DOHH2 (cell line): ENCODE measurements around the gene FZD8.
"Not testable (repeated sequence)": the region's sequence is repeated elsewhere in the genome, so short reads cannot be mapped to it uniquely, and the experiment has no call there.

Experiments
- H3F3A ChIP-seq: fragments of 200-600 bp; sonication (generic), shearing (Covaris generic); 2 replicates; pipeline ENCODE4 v1.6.0; 2016; ENCODE audit warnings: antibody characterized with exemption, mild to moderate bottlenecking; ENCODE audit not compliant: control insufficient read depth, insufficient read depth
- H3K27ac ChIP-seq: fragments of 200-600 bp; sonication (generic); 2 replicates; pipeline ENCODE4 v1.5.1; 2014; ENCODE audit warnings: low read depth, mild to moderate bottlenecking, low read length, moderate library complexity
- H3K27me3 ChIP-seq: fragments of 200-600 bp; sonication (generic); 2 replicates; pipeline ENCODE4 v1.6.1; 2014; ENCODE audit warnings: mild to moderate bottlenecking, low read length, mixed read lengths; ENCODE audit not compliant: control insufficient read depth
- H3K36me3 ChIP-seq: fragments of 200-600 bp; sonication (generic); 2 replicates; pipeline ENCODE4 v1.6.1; 2014; ENCODE audit warnings: mild to moderate bottlenecking, low read length, moderate library complexity, mixed read lengths; ENCODE audit not compliant: control insufficient read depth
- H3K4me1 ChIP-seq: fragments of 200-600 bp; sonication (generic); 2 replicates; pipeline ENCODE4 v1.6.1; 2014; ENCODE audit warnings: mild to moderate bottlenecking, low read length, mixed read lengths; ENCODE audit not compliant: control insufficient read depth
- H3K4me2 ChIP-seq: fragments of 200-600 bp; sonication (generic); 2 replicates; pipeline ENCODE4 v1.6.0; 2014; ENCODE audit warnings: mild to moderate bottlenecking, low read length, moderate library complexity
- H3K4me3 ChIP-seq: fragments of 200-600 bp; sonication (generic); 2 replicates; pipeline ENCODE4 v1.5.1; 2014; ENCODE audit warnings: mild to moderate bottlenecking, low read length, mixed read lengths
- H3K79me2 ChIP-seq: fragments of 200-600 bp; sonication (generic); 2 replicates; pipeline ENCODE4 v1.6.1; 2014; ENCODE audit warnings: mild to moderate bottlenecking, low read length, mixed read lengths; ENCODE audit not compliant: control insufficient read depth
- H3K9me2 ChIP-seq: fragments of 200-600 bp; sonication (generic); replicated peaks from 2 replicates; pipeline ENCODE4 v1.6.1; 2014; ENCODE audit warnings: mild to moderate bottlenecking, low read length, mixed read lengths; ENCODE audit not compliant: control insufficient read depth
- H3K9me3 ChIP-seq: fragments of 200-600 bp; sonication (generic); 2 replicates; pipeline ENCODE4 v1.6.1; 2014; ENCODE audit warnings: antibody characterized with exemption, low read length, mixed read lengths; ENCODE audit not compliant: control insufficient read depth, insufficient read depth
- H4K20me1 ChIP-seq: fragments of 200-600 bp; sonication (generic); 2 replicates; pipeline ENCODE4 v1.6.0; 2014; ENCODE audit warnings: low read depth, mild to moderate bottlenecking, antibody characterized with exemption, low read length, moderate library complexity; ENCODE audit not compliant: control insufficient read depth, insufficient read depth
- CTCF ChIP-seq: fragments of 200-600 bp; sonication (generic); IDR thresholded peaks from one replicate; pipeline ENCODE4 v1.5.1; 2014; ENCODE audit warnings: antibody characterized with exemption, mild to moderate bottlenecking, low read depth, low read length; ENCODE audit not compliant: poor library complexity, severe bottlenecking
- EZH2phosphoT487 ChIP-seq: fragments of 200-600 bp; sonication (generic); IDR thresholded peaks from 2 replicates; pipeline ENCODE4 v1.6.1; 2017; ENCODE audit warnings: borderline replicate concordance, mild to moderate bottlenecking, antibody characterized with exemption, low read length, moderate library complexity, mixed read lengths

Gene FZD8

GRCh38 chr10:35642035-35642792, at the start of gene FZD8:
Gene FZD8, minus strand, starts transcription at chr10:35642296. Its CDS starts 867 bp downstream, at chr10:35641429.
- no peaks in the 10 kb centered on the region for H3K79me2 ChIP-seq
- no peak for TF ChIP-seq EZH2phosphoT487
- no peak for TF ChIP-seq CTCF
- no peaks in the 10 kb centered on the region for H4K20me1 ChIP-seq
- peaks cover 8% of the 10 kb centered on the region; the same call in 1 of the 2 replicates for H3K4me1 ChIP-seq
- peak within 1 kb of the TSS; percentile 66 for H3K4me3 ChIP-seq
- peak within 1 kb of the TSS; percentile 68 for H3K4me2 ChIP-seq
- no peaks in the 10 kb centered on the region for H3K36me3 ChIP-seq
- peaks cover 43% of the 10 kb centered on the region for H3K27me3 ChIP-seq
- no peaks in the 10 kb centered on the region for H3K9me2 ChIP-seq
- no peaks in the 10 kb centered on the region for H3F3A ChIP-seq
- H3K27ac ChIP-seq, result no peak within 1 kb of the TSS
- no peaks in the 10 kb centered on the region for H3K9me3 ChIP-seq

GRCh38 chr10:35691522-35692236, 49.6 kb upstream of the FZD8 start:
- Histone ChIP-seq H3K4me1 (no peaks in the 10 kb centered on the region), H3K4me3 (no peak overlapping the region), H3K36me3 (no peaks in the 10 kb centered on the region), H3K9me3 (no peaks in the 10 kb centered on the region), H3K79me2 (no peaks in the 10 kb centered on the region), H3K4me2 (no peak overlapping the region), H3F3A (no peaks in the 10 kb centered on the region), H3K9me2 (no peaks in the 10 kb centered on the region), H3K27me3 (no peaks in the 10 kb centered on the region), H3K27ac (no peak overlapping the region), H4K20me1 (no peaks in the 10 kb centered on the region)
- no peak for TF ChIP-seq CTCF
- TF ChIP-seq EZH2phosphoT487, result no peak

GRCh38 chr10:35690534-35690933, 48.4 kb upstream of the FZD8 start:
- TF ChIP-seq EZH2phosphoT487 (no peak), CTCF (no peak)
- Histone ChIP-seq H4K20me1 (no peaks in the 10 kb centered on the region), H3K4me1 (no peaks in the 10 kb centered on the region), H3K4me3 (no peak overlapping the region), H3K27ac (no peak overlapping the region), H3K9me3 (no peaks in the 10 kb centered on the region), H3K9me2 (no peaks in the 10 kb centered on the region), H3K27me3 (no peaks in the 10 kb centered on the region), H3K79me2 (no peaks in the 10 kb centered on the region), H3F3A (no peaks in the 10 kb centered on the region), H3K36me3 (no peaks in the 10 kb centered on the region), H3K4me2 (no peak overlapping the region)

GRCh38 chr10:35685858-35686257, 43.8 kb upstream of the FZD8 start:
- not testable (repeated sequence) for H3K9me2 ChIP-seq, H3K9me3 ChIP-seq, H3K4me2 ChIP-seq, H3K79me2 ChIP-seq, H4K20me1 ChIP-seq, H3K36me3 ChIP-seq, H3K27ac ChIP-seq, H3K4me1 ChIP-seq, H3K4me3 ChIP-seq, H3F3A ChIP-seq, H3K27me3 ChIP-seq
